ENCODE data around the gene TSR1.

Gene TSR1

DNA sequence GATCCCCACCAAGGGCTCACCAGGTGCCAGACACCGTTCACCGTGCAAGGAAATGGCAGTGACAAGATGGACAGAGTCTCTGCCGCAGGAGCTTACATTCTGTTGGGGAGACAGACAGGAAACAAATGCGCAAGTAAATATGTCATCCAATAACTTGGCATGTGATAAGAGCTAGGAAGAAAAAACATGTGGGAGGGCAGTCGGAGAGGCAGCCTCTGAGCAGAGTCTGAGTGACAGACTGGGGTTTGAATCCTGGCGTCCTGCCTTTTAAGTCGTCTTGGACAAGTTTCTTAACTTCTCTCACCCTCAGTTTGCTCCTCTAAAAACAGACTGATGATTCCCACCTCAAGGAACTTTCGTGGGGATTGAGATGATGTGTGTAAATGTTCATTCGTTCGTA is 8.3 kb upstream of the TSR1 start:
- in situ Hi-C loops (cut with HindIII; ENCODE audit: low sequenced_read_pairs): no loop called here
- no peak for DNase-seq (ENCODE audit: low read depth)
- no peak overlapping the region for H3K4me3 ChIP-seq (ENCODE audit: low read depth, low read length)
- TF ChIP-seq, protein P1, sequence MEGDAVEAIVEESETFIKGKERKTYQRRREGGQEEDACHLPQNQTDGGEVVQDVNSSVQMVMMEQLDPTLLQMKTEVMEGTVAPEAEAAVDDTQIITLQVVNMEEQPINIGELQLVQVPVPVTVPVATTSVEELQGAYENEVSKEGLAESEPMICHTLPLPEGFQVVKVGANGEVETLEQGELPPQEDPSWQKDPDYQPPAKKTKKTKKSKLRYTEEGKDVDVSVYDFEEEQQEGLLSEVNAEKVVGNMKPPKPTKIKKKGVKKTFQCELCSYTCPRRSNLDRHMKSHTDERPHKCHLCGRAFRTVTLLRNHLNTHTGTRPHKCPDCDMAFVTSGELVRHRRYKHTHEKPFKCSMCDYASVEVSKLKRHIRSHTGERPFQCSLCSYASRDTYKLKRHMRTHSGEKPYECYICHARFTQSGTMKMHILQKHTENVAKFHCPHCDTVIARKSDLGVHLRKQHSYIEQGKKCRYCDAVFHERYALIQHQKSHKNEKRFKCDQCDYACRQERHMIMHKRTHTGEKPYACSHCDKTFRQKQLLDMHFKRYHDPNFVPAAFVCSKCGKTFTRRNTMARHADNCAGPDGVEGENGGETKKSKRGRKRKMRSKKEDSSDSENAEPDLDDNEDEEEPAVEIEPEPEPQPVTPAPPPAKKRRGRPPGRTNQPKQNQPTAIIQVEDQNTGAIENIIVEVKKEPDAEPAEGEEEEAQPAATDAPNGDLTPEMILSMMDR (IDR thresholded peaks at IDR 0.05; ENCODE audit: low read depth, low read length, missing control alignments): no peak

DNA sequence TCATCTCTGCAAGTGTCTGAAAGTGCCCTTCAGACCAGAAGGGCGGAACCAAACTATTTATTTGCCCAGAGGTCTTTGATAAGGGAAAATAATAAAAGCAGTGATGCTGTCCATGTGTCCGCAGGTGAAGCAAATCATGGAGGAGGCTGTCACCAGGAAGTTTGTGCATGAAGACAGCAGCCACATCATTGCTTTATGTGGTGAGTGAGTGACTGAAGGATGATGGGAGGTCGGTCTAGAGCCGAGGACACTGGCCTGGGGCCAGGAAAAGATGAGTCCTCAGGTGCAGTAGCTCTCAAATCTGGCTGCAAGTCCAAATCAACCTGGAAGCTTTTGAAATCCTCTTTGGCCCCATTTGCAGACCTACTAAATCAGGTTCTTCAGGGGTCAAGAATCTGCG is 7.2 kb upstream of the TSR1 start:
- no peak overlapping the region for H3K4me3 ChIP-seq (ENCODE audit: low read depth, low read length)
- TF ChIP-seq, protein P1 (IDR thresholded peaks at IDR 0.05; ENCODE audit: low read depth, low read length, missing control alignments): no peak
- in situ Hi-C loops (cut with HindIII; ENCODE audit: low sequenced_read_pairs): no loop called here
- no peak for DNase-seq (ENCODE audit: low read depth)

DNA sequence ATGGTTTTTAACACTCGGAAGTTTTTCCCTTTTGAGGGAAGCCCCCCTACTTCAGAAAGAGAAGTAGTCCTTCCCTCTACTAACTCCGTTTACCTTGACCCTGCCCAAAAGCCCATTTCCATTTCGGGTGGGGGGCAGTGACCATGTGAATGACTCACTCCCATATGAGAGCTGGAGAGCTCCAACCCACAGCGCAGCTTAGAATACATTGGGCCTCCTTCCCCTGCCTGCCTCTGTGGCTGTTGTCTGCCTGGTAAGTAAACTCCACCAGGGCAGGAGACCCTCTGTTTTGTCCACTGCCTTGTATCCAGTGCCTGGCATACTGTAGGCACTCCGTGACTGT is 2.0 kb upstream of the TSR1 start:
- no peak for DNase-seq (ENCODE audit: low read depth)
- H3K4me3 ChIP-seq (ENCODE audit: low read depth, low read length): peak overlapping the region; percentile 93
- in situ Hi-C loops (cut with HindIII; ENCODE audit: low sequenced_read_pairs): no loop called here
- TF ChIP-seq, protein P1 (IDR thresholded peaks at IDR 0.05; ENCODE audit: low read depth, low read length, missing control alignments): no peak

DNA sequence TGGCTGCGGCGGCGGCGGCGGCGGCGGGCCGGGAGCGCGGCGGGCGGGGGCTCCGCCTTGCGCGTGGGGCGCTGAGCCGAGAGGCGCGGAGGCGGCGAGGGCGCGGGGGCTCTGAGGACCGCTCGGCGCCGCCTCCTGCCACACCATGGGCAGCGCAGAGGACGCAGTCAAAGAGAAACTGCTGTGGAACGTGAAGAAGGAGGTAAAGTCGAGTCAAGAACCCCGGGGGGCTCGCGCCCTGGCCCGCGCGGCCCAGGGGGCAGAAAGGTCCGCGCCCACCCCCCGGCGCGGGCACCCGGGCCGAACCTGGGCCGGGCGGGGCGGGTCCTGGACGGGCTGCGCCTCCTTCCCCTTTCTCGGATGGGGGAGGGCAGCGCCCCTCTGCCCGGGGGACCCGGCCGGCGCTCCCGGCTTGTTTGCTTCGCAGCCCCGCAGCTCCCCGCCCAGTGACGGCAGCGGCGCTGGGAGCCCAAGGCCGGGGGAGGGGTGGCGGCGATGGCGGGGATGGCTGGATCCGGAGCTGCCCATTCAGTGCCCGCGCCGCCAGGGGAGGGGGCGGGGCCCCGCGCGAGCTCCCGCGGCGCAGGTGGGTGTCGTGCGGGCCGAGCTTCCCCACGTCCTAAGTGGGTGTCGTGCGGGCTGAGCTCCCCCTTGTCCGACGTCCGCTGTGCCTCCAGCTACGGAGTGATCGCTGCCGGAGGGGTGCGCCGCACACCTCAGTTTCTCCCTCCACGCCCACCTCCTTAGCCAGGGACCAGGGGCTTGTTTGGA is 1.5 kb upstream of the TSR1 start:
- H3K4me3 ChIP-seq (ENCODE audit: low read depth, low read length): peak overlapping the region; percentile 93
- TF ChIP-seq, protein P1 (IDR thresholded peaks at IDR 0.05; ENCODE audit: low read depth, low read length, missing control alignments): no peak
- in situ Hi-C loops (cut with HindIII; ENCODE audit: low sequenced_read_pairs): no loop called here
- DNase-seq (ENCODE audit: low read depth): no peak

DNA sequence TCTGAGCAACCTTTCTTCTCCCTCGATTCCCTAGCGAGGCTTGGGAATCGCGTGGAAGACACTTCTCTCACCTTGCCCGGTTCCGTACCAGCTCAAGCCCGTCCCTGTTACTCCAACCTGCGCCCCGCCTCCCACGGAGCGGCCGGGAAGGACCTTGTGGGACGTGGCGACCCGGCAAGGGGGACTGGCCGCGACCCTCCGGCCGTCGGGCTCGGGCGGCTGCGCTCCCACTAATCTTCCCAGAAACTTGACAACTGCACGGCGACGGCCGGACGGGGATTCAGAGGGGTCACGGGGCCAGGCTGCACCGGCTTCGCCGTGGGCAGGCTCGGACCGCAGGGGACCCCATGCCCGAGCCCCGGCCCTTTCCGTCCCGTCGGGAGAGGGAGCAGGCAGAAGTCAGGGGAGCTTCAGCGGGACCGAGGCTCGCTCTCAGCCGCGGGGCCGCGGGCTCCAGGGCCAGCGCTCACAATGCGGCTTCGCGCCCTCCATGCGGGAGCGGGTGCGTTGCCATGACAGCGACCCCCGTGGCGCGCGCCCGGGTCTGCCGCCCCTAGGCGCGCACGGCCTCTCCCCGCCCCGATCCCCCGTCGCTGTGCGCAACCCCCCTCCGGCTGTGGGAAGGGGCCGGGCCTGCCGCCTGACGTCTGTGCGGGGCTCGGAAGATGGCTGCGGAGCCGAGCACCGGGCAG is 741 bp upstream of the TSR1 start, which contains the start of gene SGSM2:
TSS of gene SGSM2 (plus strand) at position 650 of the 692 bp plus-strand sequence. CDS start 188 bp downstream, outside the sequence.
- TF ChIP-seq, protein P1 (IDR thresholded peaks at IDR 0.05; ENCODE audit: low read depth, low read length, missing control alignments): no peak
- no peak for DNase-seq (ENCODE audit: low read depth)

DNA sequence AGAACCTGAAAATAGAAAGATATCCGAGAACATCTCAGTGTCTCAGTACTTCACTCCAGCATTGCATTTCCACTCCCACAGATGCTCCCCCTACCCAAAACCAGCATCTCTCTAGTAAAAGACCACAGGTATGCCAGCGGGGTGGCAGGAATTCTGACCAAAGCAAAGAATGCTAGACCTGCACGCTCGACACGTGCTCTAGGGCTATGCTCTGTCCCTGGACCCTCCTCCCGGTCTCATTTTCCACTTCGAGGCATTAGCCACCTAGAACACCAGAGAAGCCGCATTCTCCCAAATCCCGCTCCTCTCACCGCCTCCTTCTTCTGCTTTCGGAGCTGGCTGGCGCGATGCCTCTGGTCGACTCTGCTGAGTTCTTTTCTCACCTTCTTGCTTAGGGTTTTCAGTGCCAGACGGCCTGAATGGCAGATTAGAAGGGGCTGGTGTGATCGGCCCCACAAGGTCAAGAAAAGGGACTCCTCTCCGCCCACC is 487 bp downstream of the TSR1 start:
- TF ChIP-seq, protein P1 (IDR thresholded peaks at IDR 0.05; ENCODE audit: low read depth, low read length, missing control alignments): no peak
- no peak for DNase-seq (ENCODE audit: low read depth)
- peak overlapping the region; percentile 93 for H3K4me3 ChIP-seq (ENCODE audit: low read depth, low read length)
- in situ Hi-C loops (cut with HindIII; ENCODE audit: low sequenced_read_pairs): no loop called here

More for the DNA sequence above, 741 bp upstream of the TSR1 start, which contains the start of gene SGSM2:
- in situ Hi-C loops (cut with HindIII; ENCODE audit: low sequenced_read_pairs): no loop called here
- H3K4me3 ChIP-seq (ENCODE audit: low read depth, low read length): peak within 1 kb of the TSS; percentile 93
